MG63 (cell line): ENCODE results near the gene ERBIN. TPM values are rescaled to one million over a fixed set of nuclear protein-coding genes. Genes with fewer than 3 reads are reported as not detected.

Experiments
- DNase-seq: peaks from one replicate; pipeline ENCODE4 v3.0.0-alpha.2; 2020
- H3K27me3 ChIP-seq: fragments of 250-450 bp; sonication (Bioruptor Pico); 2 replicates; pipeline ENCODE4 v1.5.1; 2020; ENCODE audit warnings: mild to moderate bottlenecking, moderate library complexity
- H3K36me3 ChIP-seq: fragments of 250-450 bp; sonication (Bioruptor Pico); 2 replicates; pipeline ENCODE4 v1.5.1; 2020; ENCODE audit warnings: mild to moderate bottlenecking, moderate library complexity
- H3K4me3 ChIP-seq: fragments of 250-450 bp; sonication (Bioruptor Pico); 2 replicates; pipeline ENCODE4 v1.5.1; 2020; ENCODE audit warnings: mild to moderate bottlenecking, moderate library complexity
- H3K9me3 ChIP-seq: fragments of 250-450 bp; sonication (Bioruptor Pico); 2 replicates; pipeline ENCODE4 v1.5.1; 2020; ENCODE audit warnings: mild to moderate bottlenecking, moderate library complexity
- total RNA-seq: library from RNA; depleted of rRNA; stranded (reverse); fragments of >200 nt; shearing (Covaris generic); gene quantifications from 2 replicates; pipeline ENCODE4 v1.2.3, GENCODE V29; 2014; ENCODE audit warnings: low replicate concordance; rRNA removed

Gene ERBIN
- total RNA-seq, 1 experiment from 2014 or later: 23.5 TPM

GRCh38 chr5:66113160-66113559 is 186.8 kb downstream of the ERBIN start:
- Histone ChIP-seq H3K27me3 (no peaks in the 10 kb centered on the region), H3K4me3 (no peak overlapping the region), H3K36me3 (no peaks in the 10 kb centered on the region), H3K9me3 (peaks cover 35% of the 10 kb centered on the region)
- DNase-seq: peak; percentile 65

- Histone ChIP-seq H3K36me3 (no peaks in the 10 kb centered on the region), H3K9me3 (peaks cover 5% of the 10 kb centered on the region), H3K4me3 (no peak overlapping the region), H3K27me3 (no peaks in the 10 kb centered on the region)
- no peak for DNase-seq
These were observed 191.9 kb downstream of the ERBIN start for GRCh38 chr5:66118304-66118703.

GRCh38 chr5:66122379-66123034 is 196.1 kb downstream of the ERBIN start:
- DNase-seq: no peak
- H3K4me3 ChIP-seq: no peak overlapping the region
- no peaks in the 10 kb centered on the region for H3K27me3 ChIP-seq
- no peaks in the 10 kb centered on the region; the same call in 1 of the 2 replicates for H3K9me3 ChIP-seq
- no peaks in the 10 kb centered on the region for H3K36me3 ChIP-seq

- 0 out of 2 replicates have a peak, but pooled peaks cover 5% of the 10 kb centered on the region for H3K9me3 ChIP-seq
- no peaks in the 10 kb centered on the region for H3K36me3 ChIP-seq
- DNase-seq: no peak
- no peaks in the 10 kb centered on the region for H3K27me3 ChIP-seq
- no peak overlapping the region for H3K4me3 ChIP-seq
These were observed 202.8 kb downstream of the ERBIN start for GRCh38 chr5:66129144-66129543.

- no peaks in the 10 kb centered on the region for H3K36me3 ChIP-seq
- H3K4me3 ChIP-seq: no peak overlapping the region
- no peaks in the 10 kb centered on the region for H3K27me3 ChIP-seq
- 0 out of 2 replicates have a peak, but pooled peaks cover 5% of the 10 kb centered on the region for H3K9me3 ChIP-seq
- no peak for DNase-seq
These were observed 204.1 kb downstream of the ERBIN start for GRCh38 chr5:66130493-66130892.

Other genes starting within 250 kb of the ERBIN start
- gene SGTB, start 204.5 kb upstream of the ERBIN start, total RNA-seq: 11.3 and 30.2 TPM in 2 replicates
- gene NLN, start 204.4 kb upstream of the ERBIN start, total RNA-seq: 47.8 and 64.6 TPM in 2 replicates
- 12.2 and 16.9 TPM in 2 replicates for gene SREK1, start 217.7 kb downstream of the ERBIN start, total RNA-seq